ENCODE data around the gene KRT17. TPM values are rescaled to one million over a fixed set of nuclear protein-coding genes. Genes with fewer than 3 reads are reported as not detected.

KRT17 gene
- polyA plus RNA-seq, 1 donor from 2014 or later, result not detected

DNA sequence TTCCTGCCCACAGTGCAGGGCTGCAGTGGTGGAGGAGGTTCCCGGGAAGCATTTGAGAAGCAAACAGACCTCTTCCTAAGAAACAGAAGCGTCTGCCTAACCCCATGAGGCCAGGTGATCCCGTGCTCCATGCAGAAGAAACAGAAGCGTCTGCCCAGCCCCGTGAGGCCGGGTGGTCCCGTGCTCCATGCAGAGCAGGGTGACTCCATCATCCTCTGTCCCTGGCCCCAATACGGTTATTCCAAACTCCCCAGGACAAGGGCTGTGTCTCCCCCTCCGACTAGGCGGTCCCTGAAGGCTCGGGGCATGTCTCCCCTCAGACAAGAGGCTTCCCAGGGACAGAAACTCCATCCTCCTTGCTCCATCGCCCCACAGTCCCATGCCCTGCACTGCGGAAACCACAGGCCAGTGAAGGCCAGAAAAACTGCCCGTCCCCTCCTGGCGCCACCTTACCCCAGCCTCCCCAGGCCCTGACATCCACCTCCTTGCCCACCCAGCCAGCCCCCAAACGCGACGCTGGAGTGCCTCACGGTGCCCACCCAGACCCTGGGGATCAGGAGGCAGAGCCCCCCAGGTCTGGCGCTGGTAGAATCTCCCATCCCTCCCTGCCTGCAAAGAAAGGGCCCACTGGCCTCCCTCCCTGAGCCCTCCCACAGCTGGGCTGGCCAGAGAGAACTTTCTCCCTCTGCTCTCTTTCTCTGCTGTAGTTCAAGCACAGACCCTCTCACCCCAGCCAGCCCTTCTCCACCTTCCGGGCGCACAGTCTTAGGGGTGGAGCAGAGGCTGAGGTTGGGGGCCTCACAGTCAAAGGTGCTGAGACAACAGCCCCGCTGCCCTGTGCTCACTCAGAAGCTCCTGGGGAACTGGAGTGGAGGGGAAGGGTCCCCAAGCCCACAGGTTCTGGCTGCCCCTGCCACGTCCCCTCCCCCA lies 30.6 kb upstream of the KRT17 start:
- H3K27ac ChIP-seq (ENCODE audit: low read length), result no peak overlapping the region
- no peak overlapping the region for H2AFZ ChIP-seq (ENCODE audit: low read depth, low read length)
- H3F3A ChIP-seq (ENCODE audit: insufficient read depth, low read length, poor library complexity, severe bottlenecking), result no peaks in the 10 kb centered on the region
- H3K79me2 ChIP-seq (replicated peaks; ENCODE audit: insufficient read depth, low read length), result no peaks in the 10 kb centered on the region
- H3K36me3 ChIP-seq (ENCODE audit: insufficient read depth, low read length), result no peaks in the 10 kb centered on the region
- H4K20me1 ChIP-seq (ENCODE audit: insufficient read depth), result no peaks in the 10 kb centered on the region
- H3K4me2 ChIP-seq (ENCODE audit: low read length), result no peak overlapping the region
- H3K4me3 ChIP-seq (ENCODE audit: low read length), result no peak overlapping the region
- no peaks in the 10 kb centered on the region for H3K27me3 ChIP-seq (ENCODE audit: insufficient read depth, low read depth, low read length)
- no peaks in the 10 kb centered on the region for H3K9me2 ChIP-seq (ENCODE audit: insufficient read depth, low read length)
- no peak for TF ChIP-seq MXI1 (conservative IDR thresholded peaks at IDR 0.05; ENCODE audit: poor library complexity, severe bottlenecking)
- TF ChIP-seq TAF1 (IDR thresholded peaks at IDR 0.05; ENCODE audit: low read depth), result no peak
- no peak for TF ChIP-seq RAD21 (conservative IDR thresholded peaks at IDR 0.05)
- no peak for TF ChIP-seq SMC3 (conservative IDR thresholded peaks at IDR 0.05; ENCODE audit: poor library complexity)
- no peak for TF ChIP-seq REST (IDR thresholded peaks at IDR 0.05; ENCODE audit: borderline replicate concordance)
- no peak for TF ChIP-seq EZH2 (IDR thresholded peaks at IDR 0.05; ENCODE audit: borderline replicate concordance, insufficient read depth, low read length, poor library complexity, severe bottlenecking)
- TF ChIP-seq EP300 (conservative IDR thresholded peaks at IDR 0.05; ENCODE audit: poor library complexity, severe bottlenecking), result no peak
- TF ChIP-seq POLR2AphosphoS5 (IDR thresholded peaks at IDR 0.05), result no peak
- TF ChIP-seq, protein P1, sequence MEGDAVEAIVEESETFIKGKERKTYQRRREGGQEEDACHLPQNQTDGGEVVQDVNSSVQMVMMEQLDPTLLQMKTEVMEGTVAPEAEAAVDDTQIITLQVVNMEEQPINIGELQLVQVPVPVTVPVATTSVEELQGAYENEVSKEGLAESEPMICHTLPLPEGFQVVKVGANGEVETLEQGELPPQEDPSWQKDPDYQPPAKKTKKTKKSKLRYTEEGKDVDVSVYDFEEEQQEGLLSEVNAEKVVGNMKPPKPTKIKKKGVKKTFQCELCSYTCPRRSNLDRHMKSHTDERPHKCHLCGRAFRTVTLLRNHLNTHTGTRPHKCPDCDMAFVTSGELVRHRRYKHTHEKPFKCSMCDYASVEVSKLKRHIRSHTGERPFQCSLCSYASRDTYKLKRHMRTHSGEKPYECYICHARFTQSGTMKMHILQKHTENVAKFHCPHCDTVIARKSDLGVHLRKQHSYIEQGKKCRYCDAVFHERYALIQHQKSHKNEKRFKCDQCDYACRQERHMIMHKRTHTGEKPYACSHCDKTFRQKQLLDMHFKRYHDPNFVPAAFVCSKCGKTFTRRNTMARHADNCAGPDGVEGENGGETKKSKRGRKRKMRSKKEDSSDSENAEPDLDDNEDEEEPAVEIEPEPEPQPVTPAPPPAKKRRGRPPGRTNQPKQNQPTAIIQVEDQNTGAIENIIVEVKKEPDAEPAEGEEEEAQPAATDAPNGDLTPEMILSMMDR (IDR thresholded peaks at IDR 0.05; ENCODE audit: poor library complexity, severe bottlenecking), result no peak
- H3K9me3 ChIP-seq (ENCODE audit: low read length), result no peaks in the 10 kb centered on the region
- no peak overlapping the region for H3K9ac ChIP-seq (ENCODE audit: low read length)

DNA sequence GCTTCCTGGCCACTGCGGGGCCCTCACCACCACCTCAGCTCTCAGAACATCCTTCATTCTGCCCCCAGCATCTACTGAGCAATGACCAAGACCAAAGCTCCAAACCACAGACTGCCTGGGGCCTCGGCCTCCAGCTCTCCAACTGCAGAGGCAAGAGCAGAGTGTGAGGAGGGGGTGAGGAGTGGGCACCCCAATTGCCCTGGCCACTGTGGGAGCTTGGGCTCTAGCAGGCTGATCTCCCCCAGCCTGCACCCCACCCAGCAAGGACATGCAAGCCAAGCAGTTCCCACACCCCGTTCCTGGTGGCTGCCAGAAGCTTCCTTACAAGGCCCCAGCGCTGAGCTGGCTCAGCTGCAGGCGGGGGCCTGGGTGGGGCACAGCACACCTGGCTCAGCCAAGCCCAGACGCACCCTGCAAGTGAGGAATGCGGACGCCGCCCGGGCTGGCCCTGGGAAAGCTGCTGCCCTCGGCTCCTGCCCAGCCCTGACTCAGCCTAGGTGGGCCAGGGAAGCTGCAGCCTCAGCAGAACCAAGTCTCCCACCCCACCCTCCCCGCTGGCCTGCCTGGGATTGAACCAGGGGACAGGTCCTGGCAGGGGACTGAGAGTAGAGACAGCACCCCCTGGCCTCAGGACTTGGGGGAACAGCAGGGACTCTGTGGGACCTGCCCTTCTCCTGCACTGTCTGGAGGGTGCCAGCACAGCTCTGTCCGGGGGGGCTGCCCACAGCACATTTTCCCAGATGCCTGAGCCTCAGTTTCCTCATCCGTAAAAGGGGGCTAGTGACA lies 29.7 kb upstream of the KRT17 start:
- TF ChIP-seq EZH2 (IDR thresholded peaks at IDR 0.05; ENCODE audit: borderline replicate concordance, insufficient read depth, low read length, poor library complexity, severe bottlenecking), result no peak
- no peak for TF ChIP-seq POLR2AphosphoS5 (IDR thresholded peaks at IDR 0.05)
- TF ChIP-seq SMC3 (conservative IDR thresholded peaks at IDR 0.05; ENCODE audit: poor library complexity), result no peak
- no peak for TF ChIP-seq REST (IDR thresholded peaks at IDR 0.05; ENCODE audit: borderline replicate concordance)
- TF ChIP-seq RAD21 (conservative IDR thresholded peaks at IDR 0.05), result no peak
- TF ChIP-seq, protein P1 (IDR thresholded peaks at IDR 0.05; ENCODE audit: poor library complexity, severe bottlenecking), result no peak
- TF ChIP-seq MXI1 (conservative IDR thresholded peaks at IDR 0.05; ENCODE audit: poor library complexity, severe bottlenecking), result no peak
- TF ChIP-seq EP300 (conservative IDR thresholded peaks at IDR 0.05; ENCODE audit: poor library complexity, severe bottlenecking), result no peak
- no peak for TF ChIP-seq TAF1 (IDR thresholded peaks at IDR 0.05; ENCODE audit: low read depth)
- Histone ChIP-seq H3K9me2 (ENCODE audit: insufficient read depth, low read length) (no peaks in the 10 kb centered on the region), H3K27me3 (ENCODE audit: insufficient read depth, low read depth, low read length) (no peaks in the 10 kb centered on the region), H3K27ac (ENCODE audit: low read length) (no peak overlapping the region), H3K9me3 (ENCODE audit: low read length) (no peaks in the 10 kb centered on the region), H3K36me3 (ENCODE audit: insufficient read depth, low read length) (no peaks in the 10 kb centered on the region), H3K4me2 (ENCODE audit: low read length) (no peak overlapping the region), H3K9ac (ENCODE audit: low read length) (no peak overlapping the region), H3F3A (ENCODE audit: insufficient read depth, low read length, poor library complexity, severe bottlenecking) (no peaks in the 10 kb centered on the region), H4K20me1 (ENCODE audit: insufficient read depth) (no peaks in the 10 kb centered on the region), H3K79me2 (replicated peaks; ENCODE audit: insufficient read depth, low read length) (no peaks in the 10 kb centered on the region), H3K4me3 (ENCODE audit: low read length) (no peak overlapping the region), H2AFZ (ENCODE audit: low read depth, low read length) (no peak overlapping the region)

Data from neural cell (in vitro differentiated cells).